Left ventricle myocardium superior (tissue), 1 donor: Measurements from ENCODE around the gene SRMS. TPM values are rescaled to one million over a fixed set of nuclear protein-coding genes. Genes with fewer than 3 reads are reported as not detected.

ENCODE experiments used
- ATAC-seq: fragments of 200-7000 bp; cut with Tn5 transposase; one replicate; pipeline ENCODE4 v1.9.1; 2020; ENCODE audit warnings: mild to moderate bottlenecking, moderate library complexity
- DNase-seq: peaks from one replicate; pipeline ENCODE4 v3.0.0-alpha.2; 2020
- intact Hi-C: fragments of 100-400 bp; cut with micrococcal nuclease; formaldehyde crosslinking; loops from one replicate; pipeline ENCODE4 v1.11.0; 2022
- total RNA-seq: library from RNA; stranded (reverse); fragmentation: NEBNext Ultra II Directional; extraction: Animal tissue kit (Norgen Biotek cat#: 25700); gene quantifications from one replicate; pipeline ENCODE4 v1.2.1, GENCODE V29; 2021
- donor health status: DM: no; HTN: yes; CAD: no; lungs with severe emphysema.

Gene SRMS
- total RNA-seq, 1 donor from 2014 or later = not detected

DNA sequence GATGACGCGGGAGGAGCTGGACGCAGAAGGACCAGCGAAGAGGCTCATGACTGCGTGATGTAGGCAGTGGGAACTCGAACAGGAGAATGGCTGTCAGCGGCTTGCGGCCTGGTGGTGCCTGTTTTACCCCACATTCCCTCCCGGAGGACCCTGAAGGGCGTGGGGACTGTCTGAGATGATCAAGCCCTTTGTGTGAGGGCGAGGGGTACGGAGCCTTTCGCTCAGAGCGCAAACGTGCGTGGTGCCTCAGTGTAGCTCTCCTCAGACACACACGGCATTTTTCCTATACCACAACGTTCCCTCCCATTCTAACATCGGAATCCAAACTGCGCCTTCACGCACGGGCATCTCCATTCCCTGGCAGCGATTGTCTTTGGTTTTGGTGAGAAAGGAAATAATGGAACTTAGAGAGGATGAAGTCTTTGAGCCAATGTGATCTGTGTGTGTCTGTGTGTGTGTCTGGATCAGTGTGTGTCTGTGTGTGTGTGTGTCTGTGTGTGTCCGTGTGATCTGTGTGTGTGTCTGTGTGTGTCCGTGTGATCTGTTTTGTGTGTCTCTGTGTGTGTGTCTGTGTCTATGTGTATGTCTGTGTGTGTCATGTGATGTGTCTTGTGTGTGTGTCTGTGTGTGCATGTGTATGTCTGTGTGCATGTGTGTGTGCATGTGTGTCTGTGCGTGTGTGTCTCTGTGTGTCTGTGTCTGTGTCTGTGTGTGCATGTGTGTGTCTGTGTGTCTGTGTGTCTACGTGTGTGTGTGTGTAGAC is 15.7 kb downstream of the SRMS start:
- ATAC-seq = no peak
- intact Hi-C loops = no loop called here
- DNase-seq = peak; percentile 21

DNA sequence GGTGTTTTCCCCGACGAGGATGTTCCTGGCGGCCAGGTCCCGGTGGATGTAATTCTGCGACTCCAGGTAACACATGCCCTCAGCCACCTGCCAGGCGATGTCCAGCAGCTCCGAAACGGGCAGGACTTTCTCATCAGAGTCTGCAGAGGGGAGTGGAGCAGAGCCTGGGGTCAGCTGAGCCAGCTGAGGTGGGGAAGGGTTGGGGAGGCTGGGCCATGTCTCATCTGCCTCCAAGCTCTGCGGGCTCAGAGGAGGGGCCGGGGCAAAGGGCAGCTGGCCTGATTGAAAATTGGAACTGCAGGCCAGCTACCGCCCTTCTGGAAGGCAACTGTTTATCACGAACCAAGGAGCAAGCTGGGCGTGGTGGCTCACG is 16.8 kb downstream of the SRMS start:
- no peak for ATAC-seq
- no peak for DNase-seq
- intact Hi-C loops = no loop called here

DNA sequence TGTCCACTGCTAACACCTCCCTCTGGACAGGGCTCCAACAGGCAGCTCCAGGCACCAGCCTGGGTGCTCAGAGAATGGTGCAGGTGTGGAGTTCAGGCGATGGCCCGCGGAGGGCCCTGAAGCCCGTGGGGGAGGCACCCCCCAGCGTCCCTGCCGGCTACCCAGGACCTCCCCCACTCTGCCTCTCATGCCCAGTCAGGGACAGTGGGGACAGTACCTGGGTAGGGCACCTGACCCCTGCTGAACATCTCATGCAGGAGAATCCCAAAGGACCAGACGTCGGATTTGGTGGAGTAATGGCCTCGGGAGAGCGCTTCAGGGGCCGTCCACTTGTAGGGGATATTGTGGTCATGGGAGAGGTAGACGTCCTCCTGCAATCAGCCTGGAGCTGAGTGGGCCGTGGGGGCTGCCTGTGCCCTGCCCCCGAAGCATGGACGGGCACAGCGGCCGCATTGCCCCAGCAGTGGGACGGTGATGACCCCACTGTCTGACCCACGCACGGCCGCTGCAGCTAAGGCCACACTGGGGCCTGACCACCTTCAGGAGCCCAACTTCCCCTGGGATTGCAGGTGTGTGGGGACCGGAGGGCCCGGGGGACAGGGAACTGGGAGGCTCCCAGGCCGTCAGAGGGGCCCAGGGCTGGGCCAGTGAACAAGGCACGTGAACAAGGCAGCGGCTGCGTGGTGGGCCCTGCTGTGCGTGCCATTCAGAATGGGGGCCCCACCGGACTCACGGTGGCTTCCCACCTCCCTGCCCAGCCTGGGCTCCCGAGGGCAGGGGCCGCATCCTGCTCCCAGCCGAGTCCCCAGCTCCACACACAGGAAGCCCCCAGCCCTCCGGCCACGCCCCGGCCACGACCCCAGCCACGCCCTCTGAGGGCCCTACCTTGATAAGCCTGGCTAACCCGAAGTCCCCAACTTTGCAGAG is 17.4 kb downstream of the SRMS start:
- DNase-seq = peak; percentile 33
- no peak for ATAC-seq
- intact Hi-C loops = no loop called here

DNA sequence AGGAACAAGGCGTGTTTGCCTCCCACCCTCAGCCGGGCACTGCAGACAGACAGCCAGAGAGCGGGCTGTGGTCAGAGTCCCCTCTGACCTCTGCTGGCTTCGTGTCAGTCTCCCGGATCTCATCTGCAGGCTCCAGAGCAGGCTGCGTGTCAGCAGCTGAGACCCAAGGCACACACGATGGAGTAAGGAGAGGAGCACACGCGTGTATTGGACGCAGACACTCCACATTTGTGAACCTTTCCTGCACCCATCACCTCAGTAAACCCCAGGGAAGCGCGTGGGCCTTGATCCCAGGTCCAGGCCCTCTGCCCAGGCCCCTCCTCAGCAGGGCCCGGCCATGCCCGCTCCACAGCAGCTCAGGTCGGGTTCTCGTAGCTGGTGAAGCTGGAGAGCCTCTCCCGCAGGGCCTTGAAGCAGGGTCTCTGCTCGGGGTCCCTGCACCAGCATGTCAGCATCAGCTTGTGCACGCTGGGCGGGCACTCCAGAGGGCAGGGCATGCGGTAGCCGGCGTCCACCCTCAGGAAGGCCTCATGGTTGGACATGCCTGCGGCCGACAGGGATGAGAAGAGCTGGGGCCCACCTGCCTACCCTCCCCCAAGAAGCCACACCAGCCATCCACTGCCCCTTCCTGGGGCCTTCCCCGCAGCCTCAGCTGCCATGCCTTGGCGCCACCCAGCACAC is 18.2 kb downstream of the SRMS start:
- no peak for ATAC-seq
- peak; percentile 23 for DNase-seq
- intact Hi-C loops = no loop called here

DNA sequence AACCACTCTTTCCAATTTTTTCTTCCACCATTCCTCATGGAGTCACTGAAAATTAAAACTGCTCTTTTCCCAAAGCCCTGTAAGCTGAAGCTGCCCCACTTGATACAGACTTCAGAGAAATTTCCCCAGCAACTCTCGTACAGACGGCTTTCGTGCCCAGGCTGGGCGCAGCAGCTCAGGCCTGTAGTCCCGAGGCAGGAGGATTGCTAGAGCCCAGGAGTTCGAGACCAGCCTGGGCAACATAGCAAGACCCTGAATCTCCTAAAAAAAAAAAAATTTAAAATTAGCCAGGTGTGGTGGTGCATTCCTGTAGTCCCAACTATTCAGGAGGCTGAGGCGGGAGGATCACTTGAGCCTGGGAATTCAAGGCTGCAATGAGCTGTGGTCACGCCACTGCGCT is 20.4 kb downstream of the SRMS start:
- intact Hi-C loops = no loop called here
- peak; percentile 12 for DNase-seq
- ATAC-seq = no peak

DNA sequence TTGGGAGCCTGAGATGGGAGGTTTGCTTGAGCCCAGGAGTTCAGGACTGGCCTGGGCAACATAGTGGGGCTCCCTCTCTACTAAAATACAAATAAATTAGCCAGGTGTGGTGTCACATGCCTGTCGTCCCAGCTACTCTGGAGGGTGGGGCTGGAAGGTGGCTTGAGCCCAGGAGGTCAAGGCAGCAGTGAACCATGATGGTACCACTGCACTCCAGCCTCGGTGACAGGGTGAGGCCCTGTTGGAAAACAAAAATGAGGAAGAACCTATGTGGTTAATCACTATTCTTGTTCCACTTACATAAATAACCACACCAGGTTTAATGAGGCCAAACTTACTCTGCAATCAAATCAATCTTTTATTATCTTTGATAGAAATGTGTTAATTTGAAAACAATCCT is 21.6 kb downstream of the SRMS start:
- intact Hi-C loops = no loop called here
- DNase-seq (peak; percentile 18), ATAC-seq (no peak)

DNA sequence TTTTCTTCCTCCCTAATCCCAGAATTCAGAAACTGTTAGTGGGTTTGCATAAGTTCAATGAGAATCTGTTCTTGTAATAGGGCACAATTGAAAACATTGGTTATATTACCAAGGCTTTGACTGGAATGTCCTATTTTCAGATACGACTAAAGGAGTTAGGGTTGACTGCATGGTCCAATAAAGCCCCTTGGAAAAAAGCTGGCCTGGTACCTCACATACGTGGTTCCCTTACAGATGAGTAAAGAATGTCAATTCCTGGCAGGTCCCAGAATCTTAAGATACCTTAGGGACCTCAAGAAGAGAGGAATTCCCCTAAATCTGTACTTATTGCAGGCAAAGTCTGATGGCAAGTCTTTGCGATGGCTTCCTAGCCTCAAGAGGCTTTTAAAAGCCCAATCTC is 22.4 kb downstream of the SRMS start:
- ATAC-seq = no peak
- no peak for DNase-seq

DNA sequence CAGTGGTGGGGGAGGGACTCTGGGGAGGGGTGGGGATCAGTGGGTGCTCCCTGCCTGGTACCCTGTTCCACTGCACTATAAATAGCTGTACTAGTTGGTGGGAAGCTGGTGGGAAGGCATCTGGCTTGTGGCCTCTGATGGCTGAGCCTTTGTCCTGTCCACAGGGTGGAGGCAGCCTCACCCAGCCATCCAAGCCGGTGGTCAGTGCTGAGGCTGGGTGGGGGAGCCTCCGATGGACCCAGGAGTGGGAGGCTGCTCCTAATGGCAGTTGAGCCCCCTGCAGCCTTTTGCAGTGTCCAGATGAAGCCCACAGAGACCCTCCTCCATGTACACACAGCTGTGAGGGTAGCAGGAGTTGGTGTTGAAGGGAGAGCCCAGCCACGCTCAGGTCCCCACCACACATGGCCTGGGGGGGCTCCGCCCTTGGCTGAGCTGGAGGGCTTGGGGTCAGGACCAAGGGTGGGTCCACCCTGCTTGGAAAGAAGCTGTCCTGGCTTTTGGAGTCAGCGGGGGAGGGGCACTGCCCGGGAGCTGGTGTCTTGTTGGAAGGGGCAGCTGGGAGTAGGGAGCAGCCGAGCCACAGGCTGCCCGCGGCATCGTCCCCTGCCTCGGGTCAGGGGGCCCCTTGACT is 24.5 kb downstream of the SRMS start:
- intact Hi-C loops = no loop called here
- peak; percentile 34 for DNase-seq
- no peak for ATAC-seq

More for the DNA sequence above, 22.4 kb downstream of the SRMS start:
- intact Hi-C loops = no loop called here

DNA sequence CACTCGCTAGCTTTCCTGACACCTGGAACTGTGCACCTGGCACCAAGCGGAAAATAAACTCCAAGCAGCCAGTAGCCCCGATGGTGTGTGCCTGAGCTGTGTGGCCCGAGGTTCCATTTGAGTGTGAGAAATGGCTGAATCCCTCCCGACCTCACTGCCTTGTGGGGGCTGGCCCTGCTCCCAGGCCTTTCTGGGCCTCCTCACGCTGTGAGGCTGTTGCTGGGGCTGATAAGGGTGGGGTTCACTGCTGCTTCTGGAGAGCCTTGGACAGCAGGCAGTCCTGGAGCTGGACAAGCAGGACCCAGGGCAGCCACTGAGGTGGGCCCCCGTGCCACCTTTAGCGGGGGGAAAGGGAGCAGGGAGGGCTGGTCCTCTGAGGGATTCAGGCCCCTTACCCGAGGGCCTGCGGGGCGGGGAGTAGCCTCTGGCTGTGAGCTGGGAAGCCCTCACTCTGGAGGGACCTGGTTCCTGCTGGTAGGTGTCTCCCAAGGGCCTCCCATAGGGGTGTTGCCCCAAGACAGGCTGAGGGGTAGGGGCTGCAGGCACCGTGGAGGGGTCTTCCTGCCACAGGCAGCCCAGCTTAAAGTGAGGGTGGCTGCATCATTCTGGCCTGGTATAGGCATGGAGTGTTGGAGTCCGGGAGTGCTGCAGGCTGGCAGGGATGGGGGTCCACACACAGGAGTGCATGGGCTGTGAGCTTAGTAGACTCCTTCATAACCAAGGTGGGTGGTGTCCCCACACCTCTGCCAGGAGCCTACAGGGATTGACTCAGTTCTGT is 25.3 kb downstream of the SRMS start:
- intact Hi-C loops = no loop called here
- ATAC-seq = no peak
- DNase-seq = peak; percentile 30

DNA sequence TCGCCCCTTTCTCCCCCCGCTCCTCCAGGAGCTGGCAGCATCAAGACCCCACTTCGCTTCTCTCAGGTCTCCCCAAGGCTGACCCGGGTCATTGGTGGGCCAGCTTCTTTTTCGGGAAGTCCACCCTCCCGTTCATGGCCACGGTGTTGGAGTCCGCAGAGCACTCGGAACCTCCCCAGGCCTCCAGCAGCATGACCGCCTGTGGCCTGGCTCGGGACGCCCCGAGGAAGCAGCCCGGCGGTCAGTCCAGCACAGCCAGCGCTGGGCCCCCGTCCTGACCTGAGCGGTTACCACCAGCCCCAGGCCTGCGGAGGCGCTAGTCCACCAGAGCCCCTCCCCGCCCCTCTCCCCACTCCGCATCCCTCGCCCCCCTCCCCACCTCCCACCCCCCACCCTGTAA is 25.9 kb downstream of the SRMS start:
- intact Hi-C loops = no loop called here
- DNase-seq (peak; percentile 47), ATAC-seq (no peak)

DNA sequence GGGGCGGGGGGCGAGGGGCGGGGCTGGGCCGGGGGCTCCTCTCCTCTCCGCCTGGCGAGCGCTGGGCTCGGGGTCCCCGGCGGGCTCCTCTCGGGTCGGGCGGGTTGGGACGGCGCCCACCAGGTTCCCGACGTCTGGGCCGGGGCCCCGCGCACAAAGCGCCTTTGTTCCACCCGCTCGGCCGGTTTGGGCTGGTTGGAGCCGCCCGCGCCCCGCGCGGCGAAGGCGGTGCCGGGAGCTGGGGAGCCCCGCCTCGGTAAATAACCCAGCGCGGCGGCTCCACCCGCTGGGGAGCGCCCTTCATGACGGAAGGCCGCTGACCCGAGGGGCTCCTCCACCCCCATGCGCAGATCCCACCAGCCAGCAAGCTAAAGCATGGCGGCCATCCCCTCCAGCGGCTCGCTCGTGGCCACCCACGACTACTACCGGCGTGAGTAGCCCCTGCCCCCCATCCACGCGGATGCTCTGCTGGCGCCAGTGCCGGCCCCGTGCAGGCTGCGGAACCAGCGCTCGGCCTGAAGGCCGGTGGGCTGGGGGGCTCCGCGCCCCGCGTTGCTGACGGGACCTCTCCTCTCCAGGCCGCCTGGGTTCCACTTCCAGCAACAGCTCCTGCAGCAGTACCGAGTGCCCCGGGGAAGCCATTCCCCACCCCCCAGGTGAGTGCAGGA is 26.5 kb downstream of the SRMS start:
- ATAC-seq (peak; percentile 63), DNase-seq (peak; percentile 88)
- intact Hi-C loops = no loop called here

DNA sequence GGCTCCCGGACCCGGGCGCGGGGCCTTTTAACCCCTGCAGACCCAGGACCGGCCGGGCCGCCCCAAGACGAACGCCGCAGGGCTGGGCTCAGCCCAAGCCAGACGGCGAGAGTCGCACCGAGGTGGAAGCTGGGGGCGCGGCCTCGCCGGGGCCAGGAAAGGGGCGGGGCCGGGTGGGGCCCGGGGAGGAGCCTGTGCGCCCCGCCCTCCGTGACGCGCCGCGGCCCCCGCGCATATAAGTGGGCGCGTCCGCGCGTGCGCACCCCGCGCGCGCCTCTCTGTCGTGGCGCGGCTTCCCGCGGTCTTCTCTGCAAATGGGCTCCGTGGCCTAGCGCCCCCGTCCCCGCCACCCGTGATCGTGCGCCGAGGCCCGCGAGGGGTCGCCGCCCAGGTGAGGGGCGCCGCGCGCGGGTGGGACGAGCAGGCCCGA is 27.0 kb downstream of the SRMS start, which contains the start of gene PPDPF:
PPDPF (plus strand) TSS at position 262 of the 430 bp plus-strand sequence. CDS start 544 bp downstream, outside the sequence.
- intact Hi-C loops = no loop called here
- DNase-seq (peak; percentile 94), ATAC-seq (peak; percentile 91)

DNA sequence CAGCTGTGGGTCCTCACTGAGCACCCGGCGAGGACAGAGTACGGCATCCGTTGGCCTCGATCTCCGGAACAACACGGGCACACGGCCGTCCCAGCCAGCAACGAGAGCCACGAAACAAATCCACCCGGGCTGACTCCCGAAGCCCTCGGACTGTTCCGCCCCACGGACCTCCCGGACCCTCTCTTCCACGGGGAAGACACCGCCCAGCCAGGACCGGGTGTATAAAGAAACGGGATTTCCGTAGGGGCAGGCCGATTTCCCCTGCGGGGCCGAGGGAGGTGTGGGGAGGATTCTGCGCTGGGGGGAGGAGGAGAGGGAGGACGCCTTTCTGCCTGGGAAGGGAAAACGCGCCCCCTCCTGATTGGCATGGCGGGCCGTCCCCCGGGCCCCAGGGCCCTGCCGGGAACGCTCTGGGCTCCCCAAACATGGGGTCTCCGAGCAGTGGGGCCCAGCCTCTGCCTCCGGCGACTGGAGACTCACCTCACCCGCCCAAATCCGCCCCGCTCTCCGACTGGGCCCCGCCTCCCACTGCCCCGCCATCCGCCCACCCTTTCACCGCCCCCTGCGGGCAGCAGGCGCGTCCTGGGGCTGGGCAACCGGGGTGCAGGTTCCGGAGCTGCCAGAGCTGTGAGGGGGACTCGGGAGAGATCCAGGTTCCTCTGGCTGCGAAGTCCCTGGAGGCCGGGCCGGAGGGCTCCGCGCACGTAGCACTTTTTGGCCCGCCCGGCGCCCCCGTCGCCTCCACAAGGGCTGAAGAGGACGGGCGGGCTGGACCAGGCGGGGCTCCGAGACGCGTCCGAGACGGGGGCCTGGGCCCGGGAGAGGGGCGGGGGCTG is 27.7 kb downstream of the SRMS start:
- peak; percentile 81 for DNase-seq
- intact Hi-C loops = no loop called here
- ATAC-seq = peak; percentile 71

DNA sequence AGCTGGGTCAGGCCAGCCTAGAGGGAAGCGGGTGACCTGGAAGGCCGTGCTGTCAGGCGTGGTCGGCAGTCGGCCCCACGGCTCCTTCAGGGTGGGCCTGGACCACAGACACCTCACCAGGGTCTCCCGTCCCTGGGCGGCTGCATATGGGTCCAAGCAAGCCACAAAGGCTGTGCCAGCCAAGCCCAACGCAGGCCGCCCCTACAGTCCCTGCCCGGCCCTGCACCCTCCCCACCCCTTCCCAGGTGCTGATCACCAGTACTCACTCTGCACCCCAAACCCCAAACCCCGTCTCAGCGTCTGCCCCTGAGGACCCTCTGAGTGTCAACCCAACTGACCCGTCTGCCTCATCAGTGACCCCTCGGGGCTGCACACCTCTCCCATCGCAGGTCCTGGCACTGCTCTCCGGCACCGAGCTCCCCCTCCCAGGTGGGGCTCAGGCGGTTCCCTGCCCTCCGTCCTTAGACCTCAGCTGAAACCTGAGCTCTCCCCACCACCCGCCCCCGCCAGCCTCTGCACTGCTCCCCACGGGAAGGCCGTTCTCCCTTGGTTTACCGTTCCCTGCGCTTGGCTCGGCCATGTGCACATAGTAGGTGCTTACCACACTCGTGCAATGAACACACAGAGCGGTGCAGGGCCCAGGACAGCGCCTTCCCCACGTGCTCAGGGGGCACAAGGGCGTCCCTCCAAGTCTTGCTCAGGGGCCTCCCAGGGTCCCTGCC is 28.4 kb downstream of the SRMS start:
- no peak for ATAC-seq
- intact Hi-C loops = no loop called here
- peak; percentile 30 for DNase-seq

DNA sequence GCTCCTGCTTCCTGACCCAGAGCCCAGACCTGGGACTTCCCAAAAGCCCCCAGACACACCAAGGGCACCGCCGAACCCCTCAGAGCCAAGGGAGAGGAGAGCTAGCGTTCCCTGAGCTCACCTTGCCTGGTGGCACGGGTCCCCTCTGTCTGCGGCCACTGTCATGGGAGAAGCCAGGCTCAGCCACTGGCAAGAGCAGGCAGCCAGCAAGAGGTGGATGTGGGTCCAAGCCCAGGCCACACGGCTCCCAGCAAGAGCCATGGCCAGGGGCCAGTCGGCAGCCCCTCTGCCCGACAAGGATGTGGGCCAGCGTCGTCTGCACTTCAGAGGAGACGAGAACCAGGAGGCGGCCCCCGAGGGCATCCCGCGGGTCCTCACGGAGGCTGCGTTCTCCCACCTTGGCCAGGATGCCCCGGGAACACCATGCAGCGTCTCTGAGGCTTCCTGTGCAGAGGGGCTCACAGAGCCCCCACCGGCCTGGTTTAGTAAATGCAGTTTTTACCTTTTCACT is 29.1 kb downstream of the SRMS start:
- ATAC-seq = no peak
- DNase-seq = peak; percentile 35
- intact Hi-C loops = no loop called here
